OCI-LY7 (cell line): Measurements from ENCODE around the gene SPATA18.

Experiments
- EZH2phosphoT487 ChIP-seq: fragments of 200-600 bp; sonication (generic); IDR thresholded peaks from 2 replicates; pipeline ENCODE4 v1.6.1; 2018; ENCODE audit warnings: low read depth, borderline replicate concordance, mild to moderate bottlenecking, mixed run types, antibody characterized with exemption, low read length, moderate library complexity, mixed read lengths
- TF ChIP-seq, protein P1 (sequence below): fragments of 200-600 bp; sonication (generic); conservative IDR thresholded peaks from 2 replicates; pipeline ENCODE4 v1.5.1; 2014; ENCODE audit warnings: mild to moderate bottlenecking, antibody characterized with exemption, low read length, moderate library complexity, mixed read lengths

DNA sequence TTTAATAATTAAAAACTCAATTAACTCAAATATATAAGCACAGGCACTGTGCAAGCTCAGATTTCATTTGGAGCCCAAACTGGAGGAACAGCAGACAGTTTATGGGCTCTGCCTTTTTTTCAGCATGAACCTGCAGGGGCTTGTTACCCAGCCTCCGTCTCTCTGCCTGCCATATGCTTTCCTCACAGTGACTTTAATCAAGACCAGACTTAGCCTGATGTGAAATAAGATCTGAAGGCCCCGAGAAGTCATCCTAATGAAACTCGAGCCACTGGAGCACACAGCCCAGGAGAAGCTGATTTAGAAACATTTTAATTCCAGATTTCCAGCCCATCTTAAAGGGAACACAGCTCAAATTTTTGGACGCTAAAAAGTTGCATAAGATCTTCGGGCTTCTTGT lies 55.6 kb downstream of the SPATA18 start:
- TF ChIP-seq, protein P1, sequence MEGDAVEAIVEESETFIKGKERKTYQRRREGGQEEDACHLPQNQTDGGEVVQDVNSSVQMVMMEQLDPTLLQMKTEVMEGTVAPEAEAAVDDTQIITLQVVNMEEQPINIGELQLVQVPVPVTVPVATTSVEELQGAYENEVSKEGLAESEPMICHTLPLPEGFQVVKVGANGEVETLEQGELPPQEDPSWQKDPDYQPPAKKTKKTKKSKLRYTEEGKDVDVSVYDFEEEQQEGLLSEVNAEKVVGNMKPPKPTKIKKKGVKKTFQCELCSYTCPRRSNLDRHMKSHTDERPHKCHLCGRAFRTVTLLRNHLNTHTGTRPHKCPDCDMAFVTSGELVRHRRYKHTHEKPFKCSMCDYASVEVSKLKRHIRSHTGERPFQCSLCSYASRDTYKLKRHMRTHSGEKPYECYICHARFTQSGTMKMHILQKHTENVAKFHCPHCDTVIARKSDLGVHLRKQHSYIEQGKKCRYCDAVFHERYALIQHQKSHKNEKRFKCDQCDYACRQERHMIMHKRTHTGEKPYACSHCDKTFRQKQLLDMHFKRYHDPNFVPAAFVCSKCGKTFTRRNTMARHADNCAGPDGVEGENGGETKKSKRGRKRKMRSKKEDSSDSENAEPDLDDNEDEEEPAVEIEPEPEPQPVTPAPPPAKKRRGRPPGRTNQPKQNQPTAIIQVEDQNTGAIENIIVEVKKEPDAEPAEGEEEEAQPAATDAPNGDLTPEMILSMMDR = no peak
- no peak for TF ChIP-seq EZH2phosphoT487
